Loucy (cell line): ENCODE results near the gene PBRM1.
A peak's percentile ranks its signal among the peaks of the same experiment; 100 is the strongest.

Source experiments
- H2AFZ ChIP-seq: fragments of 200-600 bp; sonication (generic); 2 replicates; pipeline ENCODE4 v1.6.0; 2016; ENCODE audit warnings: antibody characterized with exemption, mild to moderate bottlenecking, low read length, moderate library complexity
- H3F3A ChIP-seq: fragments of 200-600 bp; 2 replicates; pipeline ENCODE4 v1.6.0; 2016; ENCODE audit warnings: antibody characterized with exemption, low read depth, mild to moderate bottlenecking
- H3K27me3 ChIP-seq: fragments of 200-600 bp; sonication (generic); 2 replicates; pipeline ENCODE4 v1.6.1; 2014; ENCODE audit warnings: low read length, mild to moderate bottlenecking; ENCODE audit not compliant: insufficient read depth, poor library complexity, severe bottlenecking
- H3K36me3 ChIP-seq: fragments of 200-600 bp; sonication (generic); 2 replicates; pipeline ENCODE4 v1.6.1; 2016; ENCODE audit warnings: low read length; ENCODE audit not compliant: insufficient read depth
- H3K4me1 ChIP-seq: fragments of 200-600 bp; sonication (generic); 2 replicates; pipeline ENCODE4 v1.5.1; 2014; ENCODE audit warnings: low read length, mild to moderate bottlenecking; ENCODE audit not compliant: insufficient read depth, poor library complexity, severe bottlenecking
- H3K4me2 ChIP-seq: fragments of 200-600 bp; sonication (generic); 2 replicates; pipeline ENCODE4 v1.6.0; 2014; ENCODE audit warnings: antibody characterized with exemption, low read length, low read depth, mild to moderate bottlenecking; ENCODE audit not compliant: poor library complexity, severe bottlenecking
- H3K4me3 ChIP-seq: fragments of 200-600 bp; sonication (generic); 2 replicates; pipeline ENCODE4 v1.5.1; 2014; ENCODE audit warnings: low read length, mild to moderate bottlenecking, mixed read lengths; ENCODE audit not compliant: poor library complexity, severe bottlenecking
- H3K79me2 ChIP-seq: fragments of 200-600 bp; sonication (generic); 2 replicates; pipeline ENCODE4 v1.6.1; 2014; ENCODE audit warnings: low read length; ENCODE audit not compliant: insufficient read depth
- H3K9ac ChIP-seq: fragments of 200-600 bp; sonication (generic); 2 replicates; pipeline ENCODE4 v1.6.0; 2014; ENCODE audit warnings: mild to moderate bottlenecking, low read depth, low read length, moderate library complexity; ENCODE audit not compliant: poor library complexity, severe bottlenecking
- H3K9me2 ChIP-seq: fragments of 200-600 bp; sonication (generic); replicated peaks from 2 replicates; pipeline ENCODE4 v1.6.1; 2016; ENCODE audit warnings: low read depth, low read length, mixed read lengths
- H3K9me3 ChIP-seq: fragments of 200-600 bp; sonication (generic); 2 replicates; pipeline ENCODE4 v1.6.1; 2014; ENCODE audit warnings: mild to moderate bottlenecking, antibody characterized with exemption, low read length, low read depth; ENCODE audit not compliant: insufficient read depth
- H4K20me1 ChIP-seq: fragments of 200-600 bp; sonication (generic); 2 replicates; pipeline ENCODE4 v1.6.0; 2014; ENCODE audit warnings: antibody characterized with exemption, low read length, mild to moderate bottlenecking; ENCODE audit not compliant: insufficient read depth, poor library complexity, severe bottlenecking
- EZH2phosphoT487 ChIP-seq: fragments of 200-600 bp; IDR thresholded peaks from 2 replicates; pipeline ENCODE4 v1.6.1; 2018; ENCODE audit warnings: antibody characterized with exemption, mild to moderate bottlenecking, moderate library complexity, borderline replicate concordance
- TF ChIP-seq, protein P1 (sequence below): fragments of 200-600 bp; sonication (generic); conservative IDR thresholded peaks from 2 replicates; pipeline ENCODE4 v1.5.1; 2014; ENCODE audit warnings: mild to moderate bottlenecking, antibody characterized with exemption, low read length

PBRM1 gene

DNA sequence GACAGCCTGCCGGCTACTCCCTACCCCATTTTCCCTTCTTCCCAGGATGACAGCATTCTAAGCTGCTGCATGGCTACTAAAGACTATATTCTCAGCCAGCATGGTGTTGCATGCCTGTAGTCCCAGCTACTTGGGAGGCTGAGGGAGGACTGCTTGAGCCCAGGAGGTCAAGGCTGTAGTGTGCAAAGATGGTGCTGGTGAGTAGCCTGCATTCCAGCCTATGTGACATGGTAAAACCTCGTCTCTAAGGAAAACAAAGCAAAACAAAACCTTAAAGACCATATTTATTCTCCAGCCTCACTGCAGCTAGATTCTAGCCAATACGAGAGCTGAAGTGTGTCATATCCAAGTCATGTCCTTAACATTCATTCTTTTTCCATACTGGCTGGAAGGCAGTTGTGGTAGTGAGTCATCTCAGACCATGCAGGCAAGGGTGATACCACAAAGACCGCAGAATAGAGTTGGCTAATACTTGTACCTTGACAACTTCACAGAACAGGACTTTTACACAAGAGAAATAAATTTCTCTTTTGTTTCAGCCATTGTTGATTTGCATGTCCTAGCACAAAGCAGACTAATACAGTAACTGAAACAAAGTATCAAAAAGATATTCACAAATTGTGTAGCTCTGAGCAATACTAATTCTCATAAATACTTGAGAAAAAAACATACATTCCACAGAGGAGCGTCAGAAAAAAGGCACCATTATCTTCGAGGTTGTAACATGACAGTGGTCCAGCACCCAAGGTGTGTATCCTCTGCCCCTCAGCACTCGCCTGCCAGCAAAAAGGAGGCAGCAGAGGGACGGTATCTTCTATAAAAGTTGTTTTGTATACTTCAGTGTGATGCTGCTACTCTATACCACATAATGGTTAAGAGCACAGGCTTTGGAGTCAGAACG lies 14.8 kb downstream of the PBRM1 start:
- Histone ChIP-seq H3K79me2 (peaks cover 10% of the 10 kb centered on the region; the same call in 1 of the 2 replicates), H3K4me3 (peak overlapping the region; percentile 11), H3K9me3 (no peaks in the 10 kb centered on the region), H3K4me2 (peak overlapping the region; percentile 39), H3F3A (no peaks in the 10 kb centered on the region), H3K4me1 (peaks cover 20% of the 10 kb centered on the region), H3K9me2 (no peaks in the 10 kb centered on the region), H4K20me1 (no peaks in the 10 kb centered on the region), H3K27me3 (no peaks in the 10 kb centered on the region), H3K9ac (no peak overlapping the region), H2AFZ (no peak overlapping the region), H3K36me3 (peaks cover 48% of the 10 kb centered on the region; the same call in 1 of the 2 replicates)
- no peak for TF ChIP-seq EZH2phosphoT487
- TF ChIP-seq, protein P1, sequence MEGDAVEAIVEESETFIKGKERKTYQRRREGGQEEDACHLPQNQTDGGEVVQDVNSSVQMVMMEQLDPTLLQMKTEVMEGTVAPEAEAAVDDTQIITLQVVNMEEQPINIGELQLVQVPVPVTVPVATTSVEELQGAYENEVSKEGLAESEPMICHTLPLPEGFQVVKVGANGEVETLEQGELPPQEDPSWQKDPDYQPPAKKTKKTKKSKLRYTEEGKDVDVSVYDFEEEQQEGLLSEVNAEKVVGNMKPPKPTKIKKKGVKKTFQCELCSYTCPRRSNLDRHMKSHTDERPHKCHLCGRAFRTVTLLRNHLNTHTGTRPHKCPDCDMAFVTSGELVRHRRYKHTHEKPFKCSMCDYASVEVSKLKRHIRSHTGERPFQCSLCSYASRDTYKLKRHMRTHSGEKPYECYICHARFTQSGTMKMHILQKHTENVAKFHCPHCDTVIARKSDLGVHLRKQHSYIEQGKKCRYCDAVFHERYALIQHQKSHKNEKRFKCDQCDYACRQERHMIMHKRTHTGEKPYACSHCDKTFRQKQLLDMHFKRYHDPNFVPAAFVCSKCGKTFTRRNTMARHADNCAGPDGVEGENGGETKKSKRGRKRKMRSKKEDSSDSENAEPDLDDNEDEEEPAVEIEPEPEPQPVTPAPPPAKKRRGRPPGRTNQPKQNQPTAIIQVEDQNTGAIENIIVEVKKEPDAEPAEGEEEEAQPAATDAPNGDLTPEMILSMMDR, result no peak

DNA sequence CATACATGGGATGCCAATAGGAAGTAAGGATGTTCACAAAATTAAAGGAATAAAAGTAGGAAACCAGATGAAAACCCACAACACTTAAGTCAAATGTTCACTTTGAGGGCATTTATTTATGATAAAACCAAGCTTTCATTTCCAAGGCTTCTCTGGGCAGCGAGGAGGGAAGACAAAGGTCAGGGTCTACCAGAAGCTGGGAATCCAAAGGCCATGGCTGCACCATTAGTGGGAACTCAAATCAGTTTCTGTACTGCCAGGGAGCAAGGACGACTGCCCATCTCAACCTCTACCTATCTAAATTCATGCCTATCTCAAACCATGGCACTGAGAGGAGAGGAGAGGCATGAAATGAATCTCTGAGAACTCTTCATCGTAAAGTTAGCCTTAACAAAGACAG lies 22.6 kb downstream of the PBRM1 start:
- Histone ChIP-seq H4K20me1 (no peaks in the 10 kb centered on the region), H3K9ac (no peak overlapping the region), H3K79me2 (no peaks in the 10 kb centered on the region), H3K4me1 (no peaks in the 10 kb centered on the region), H3K27me3 (no peaks in the 10 kb centered on the region), H3K4me2 (no peak overlapping the region), H2AFZ (no peak overlapping the region), H3K9me2 (no peaks in the 10 kb centered on the region), H3K4me3 (no peak overlapping the region), H3F3A (no peaks in the 10 kb centered on the region), H3K36me3 (peaks cover 78% of the 10 kb centered on the region), H3K9me3 (no peaks in the 10 kb centered on the region)
- TF ChIP-seq EZH2phosphoT487, result no peak
- TF ChIP-seq, protein P1, result no peak

DNA sequence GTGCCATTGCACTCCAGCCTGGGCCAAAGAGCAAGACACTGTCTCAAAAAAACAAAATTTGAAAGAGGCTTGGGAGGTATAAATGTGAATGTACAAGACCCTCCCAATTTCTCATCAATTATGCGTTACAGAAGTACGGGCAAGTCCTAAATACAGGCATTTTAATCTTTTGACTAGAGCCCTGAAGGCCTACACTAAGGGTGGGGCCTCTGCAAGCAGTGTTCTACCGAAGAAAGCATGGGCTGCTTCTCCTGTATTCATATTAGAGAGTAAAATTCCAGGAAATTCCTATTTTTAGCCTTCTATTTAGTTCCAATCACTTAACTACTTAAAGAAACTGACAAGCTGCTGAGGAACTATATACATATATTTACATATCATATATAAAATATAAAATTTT lies 25.7 kb downstream of the PBRM1 start:
- H3K36me3 ChIP-seq, result peaks cover 85% of the 10 kb centered on the region
- H2AFZ ChIP-seq, result no peak overlapping the region
- no peaks in the 10 kb centered on the region for H3F3A ChIP-seq
- H3K9me2 ChIP-seq, result no peaks in the 10 kb centered on the region
- no peaks in the 10 kb centered on the region for H4K20me1 ChIP-seq
- H3K4me1 ChIP-seq, result no peaks in the 10 kb centered on the region
- H3K4me2 ChIP-seq, result no peak overlapping the region
- no peaks in the 10 kb centered on the region for H3K9me3 ChIP-seq
- TF ChIP-seq, protein P1, result no peak
- TF ChIP-seq EZH2phosphoT487, result no peak
- no peak overlapping the region for H3K4me3 ChIP-seq
- no peak overlapping the region for H3K9ac ChIP-seq
- H3K27me3 ChIP-seq, result no peaks in the 10 kb centered on the region
- no peaks in the 10 kb centered on the region for H3K79me2 ChIP-seq
